Fibroblast of gingiva (primary cell): ENCODE data around the gene PRSS21.

ENCODE experiments used
- DNase-seq: peaks from one replicate; pipeline ENCODE4 v3.0.0-alpha.2; 2011; ENCODE audit warnings: low read depth

The PRSS21 gene, protein sequence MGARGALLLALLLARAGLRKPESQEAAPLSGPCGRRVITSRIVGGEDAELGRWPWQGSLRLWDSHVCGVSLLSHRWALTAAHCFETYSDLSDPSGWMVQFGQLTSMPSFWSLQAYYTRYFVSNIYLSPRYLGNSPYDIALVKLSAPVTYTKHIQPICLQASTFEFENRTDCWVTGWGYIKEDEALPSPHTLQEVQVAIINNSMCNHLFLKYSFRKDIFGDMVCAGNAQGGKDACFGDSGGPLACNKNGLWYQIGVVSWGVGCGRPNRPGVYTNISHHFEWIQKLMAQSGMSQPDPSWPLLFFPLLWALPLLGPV

GRCh38 chr16:2816751-2817339, at the start of gene PRSS21:
Gene PRSS21, plus strand, starts transcription at chr16:2817237. Its CDS starts 32 bp downstream, at chr16:2817269.
- no peak for DNase-seq

- no peak for DNase-seq
Measured at GRCh38 chr16:2767891-2768290, 49.1 kb upstream of the PRSS21 start.

DNA sequence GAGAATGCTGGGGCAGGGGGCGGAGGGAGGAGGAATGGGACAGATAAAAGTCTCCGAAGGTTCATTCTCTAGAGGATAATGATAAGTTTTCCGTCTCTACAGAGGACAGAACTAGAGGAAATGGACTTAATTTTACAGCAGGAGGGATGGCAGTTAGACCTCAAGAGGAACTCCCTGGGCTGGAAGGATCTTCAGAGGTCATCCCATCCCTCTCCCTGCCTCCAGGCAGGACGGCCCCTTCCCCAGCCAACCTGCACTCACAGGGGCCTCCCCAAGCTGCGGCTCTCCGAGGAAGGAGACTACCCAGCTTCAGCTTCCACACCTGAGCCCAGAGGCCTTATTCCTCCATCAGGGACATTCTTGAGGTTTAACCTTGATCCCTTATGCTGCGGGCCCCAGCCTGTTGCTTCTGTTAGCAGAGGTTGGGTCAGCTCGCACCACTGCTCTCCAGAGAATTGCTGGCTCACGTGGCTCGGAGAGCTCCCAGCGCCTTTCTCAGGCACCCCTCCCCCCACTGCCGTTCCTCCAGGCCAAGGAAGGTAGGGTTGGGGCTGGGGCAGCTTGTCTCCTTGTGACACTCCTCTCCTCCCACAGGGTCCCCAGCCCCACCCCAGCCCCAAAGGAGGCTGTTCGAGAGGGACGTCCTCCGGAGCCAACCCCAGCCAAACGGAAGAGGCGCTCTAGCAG, 48.5 kb upstream of the PRSS21 start:
- no peak for DNase-seq

DNA sequence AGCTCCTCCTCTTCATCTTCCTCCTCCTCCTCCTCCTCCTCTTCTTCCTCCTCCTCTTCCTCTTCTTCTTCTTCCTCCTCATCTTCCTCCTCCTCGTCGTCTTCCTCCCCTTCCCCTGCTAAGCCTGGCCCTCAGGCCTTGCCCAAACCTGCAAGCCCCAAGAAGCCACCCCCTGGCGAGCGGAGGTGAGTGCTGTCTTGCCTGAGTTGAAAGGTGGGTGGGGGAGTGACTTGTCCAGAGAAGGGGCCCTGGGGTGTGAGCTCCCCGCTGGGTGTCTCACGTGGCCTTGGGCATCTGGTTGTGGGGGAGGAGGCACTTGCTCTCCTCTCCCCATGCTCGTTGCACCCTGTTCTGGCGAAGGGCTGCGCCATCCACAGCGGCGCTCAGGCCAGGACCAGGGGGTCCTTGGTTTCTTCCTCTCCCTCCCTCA, 47.9 kb upstream of the PRSS21 start:
- no peak for DNase-seq

DNA sequence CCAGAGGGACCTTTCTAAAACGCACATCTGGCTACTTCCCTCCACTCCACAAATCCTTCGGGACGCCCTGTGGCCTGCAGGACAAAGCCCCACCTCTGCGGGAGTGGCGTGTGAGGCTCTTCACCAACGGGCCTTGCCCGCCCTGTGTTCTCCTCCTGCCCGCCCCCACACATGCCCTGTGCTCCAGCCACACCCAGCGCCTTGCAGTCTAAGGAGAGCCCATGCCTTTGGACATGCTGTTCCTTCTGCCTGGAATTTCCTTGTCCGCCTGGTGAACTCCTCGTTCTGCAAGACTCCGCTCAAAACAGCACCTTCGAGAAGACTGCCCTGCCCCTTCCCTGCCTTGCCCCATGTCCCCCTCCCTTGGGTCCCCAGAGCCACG, 47.4 kb upstream of the PRSS21 start:
- peak; percentile 67 for DNase-seq

DNA sequence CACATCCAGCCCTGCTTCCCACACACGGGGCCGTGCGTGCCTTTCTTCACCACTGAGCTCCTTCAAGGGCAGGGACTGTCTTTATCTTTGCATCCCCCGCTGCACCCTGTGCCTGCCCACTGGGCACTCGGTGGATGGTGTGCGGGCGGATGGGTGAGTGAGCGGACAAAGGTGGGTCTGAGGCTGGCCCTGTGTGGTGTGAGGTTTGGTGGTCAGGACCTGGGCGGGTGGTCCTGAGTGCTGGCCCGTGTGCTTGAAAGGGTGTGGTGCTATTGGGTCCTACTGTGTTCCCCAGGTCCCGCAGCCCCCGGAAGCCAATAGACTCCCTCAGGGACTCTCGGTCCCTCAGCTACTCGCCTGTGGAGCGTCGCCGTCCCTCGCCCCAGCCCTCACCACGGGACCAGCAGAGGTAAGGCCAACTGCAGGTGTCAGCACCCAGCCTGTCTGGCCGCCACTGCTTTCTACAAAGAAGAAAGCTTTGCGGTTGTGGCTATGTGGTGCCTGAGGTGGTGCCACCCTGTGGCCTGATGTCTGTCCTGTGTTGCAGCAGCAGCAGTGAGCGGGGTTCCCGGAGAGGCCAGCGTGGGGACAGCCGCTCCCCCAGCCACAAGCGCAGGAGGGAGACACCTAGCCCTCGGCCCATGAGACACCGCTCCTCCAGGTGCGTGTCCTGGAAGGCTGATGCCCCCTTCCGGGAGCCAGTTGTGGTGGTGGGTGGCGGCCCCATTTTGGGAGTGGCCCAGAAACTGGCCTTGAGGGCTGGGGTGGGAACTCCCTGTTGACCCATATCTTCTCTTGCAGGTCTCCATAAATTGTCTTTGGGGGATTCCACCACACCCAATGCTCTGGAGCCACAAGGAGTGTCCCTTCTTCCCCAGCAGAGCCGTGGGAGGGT, 46.7 kb upstream of the PRSS21 start:
- DNase-seq = no peak

GRCh38 chr16:2771496-2772402, 45.3 kb upstream of the PRSS21 start:
- DNase-seq = no peak

GRCh38 chr16:2773188-2773968, 43.7 kb upstream of the PRSS21 start:
- peak; percentile 17 for DNase-seq

DNA sequence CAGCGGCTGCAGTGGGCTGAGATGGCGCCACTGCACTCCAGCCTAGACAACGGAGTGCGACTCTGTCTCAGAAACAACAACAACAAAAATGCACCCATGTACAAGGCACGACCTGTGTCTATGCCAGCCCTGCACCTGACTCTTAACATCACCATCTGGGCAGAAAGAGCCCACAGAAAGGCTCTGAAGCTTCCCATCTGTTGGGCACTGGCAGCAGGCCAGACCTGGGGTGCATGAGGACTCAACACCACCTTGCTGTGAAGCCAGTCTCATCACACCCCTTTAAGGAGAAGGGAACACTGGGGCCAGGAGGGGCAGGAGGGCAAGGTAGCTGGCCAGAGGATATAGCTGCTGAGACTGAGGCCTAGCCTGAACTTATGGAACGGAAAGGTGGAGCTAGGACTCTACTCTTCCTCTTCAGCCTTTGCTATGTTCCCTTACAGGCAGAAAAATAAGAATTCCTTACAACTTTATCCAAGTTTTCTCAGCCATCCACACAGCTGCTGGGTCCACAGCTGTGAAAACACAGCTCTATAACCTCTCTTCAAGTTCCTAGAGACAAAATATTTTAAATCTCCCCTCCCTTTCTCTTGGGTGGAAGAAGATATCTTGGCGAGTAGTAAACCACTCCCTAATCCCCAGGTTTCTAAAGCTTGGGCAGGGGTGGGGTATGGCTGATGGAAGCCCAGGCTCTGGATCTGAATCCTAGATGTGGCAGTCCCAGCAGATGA, 42.7 kb upstream of the PRSS21 start:
- no peak for DNase-seq

- DNase-seq = no peak
Measured at GRCh38 chr16:2775131-2775716, 41.8 kb upstream of the PRSS21 start.

GRCh38 chr16:2775765-2776499, 41.1 kb upstream of the PRSS21 start:
- no peak for DNase-seq

DNA sequence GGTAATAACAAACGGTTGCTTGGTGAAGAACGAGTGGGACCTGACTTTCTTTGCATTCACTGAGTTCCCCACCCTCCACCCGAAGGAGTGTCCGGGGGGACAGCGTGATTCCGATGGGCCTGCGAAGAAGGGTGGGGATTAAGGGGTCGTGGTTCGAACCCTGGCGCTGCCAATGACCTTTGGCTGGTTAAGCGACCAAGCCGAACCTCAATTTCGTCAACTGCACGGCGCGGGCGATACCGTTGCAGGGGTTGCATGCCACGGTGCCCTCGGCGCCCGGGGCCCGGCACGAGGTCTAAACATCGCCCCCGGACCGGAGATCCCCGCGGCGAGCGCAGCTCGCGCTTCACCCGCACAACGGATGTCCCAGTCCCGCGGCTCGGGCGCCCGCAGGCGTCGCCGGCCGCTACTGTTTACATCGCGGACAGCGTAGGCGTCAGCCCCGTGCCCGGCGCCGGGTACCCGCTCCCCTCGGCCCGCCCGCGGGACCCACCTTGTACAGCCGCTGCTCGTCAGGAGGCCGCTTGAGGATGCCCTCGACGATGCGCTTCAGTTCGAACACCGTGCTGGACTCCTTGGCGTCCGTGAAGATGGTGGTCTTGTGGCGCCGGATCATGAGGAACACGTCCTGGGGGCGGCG, 40.4 kb upstream of the PRSS21 start:
- DNase-seq = no peak

- DNase-seq = peak; percentile 78
Measured at GRCh38 chr16:2777231-2777902, 39.7 kb upstream of the PRSS21 start, which contains the start of gene ELOB. Gene ELOB, minus strand, starts transcription at chr16:2777280. Its CDS starts 41 bp downstream, at chr16:2777239.

GRCh38 chr16:2777903-2778629, 39.0 kb upstream of the PRSS21 start:
- DNase-seq = no peak

- no peak for DNase-seq
Measured at GRCh38 chr16:2778630-2778958, 38.4 kb upstream of the PRSS21 start.

GRCh38 chr16:2779151-2779920, 37.7 kb upstream of the PRSS21 start:
- no peak for DNase-seq
